GM21447 (cell line): Measurements from ENCODE around the gene GOLGA6A.
"Not testable (repeated sequence)": the region's sequence is repeated elsewhere in the genome, so short reads cannot be mapped to it uniquely, and the experiment has no call there.

Experiments used
- ATAC-seq: cut with Tn5 transposase; IDR thresholded peaks from one replicate; pipeline ENCODE4 v1.9.1; 2021; ENCODE audit not compliant: unreplicated experiment

The GOLGA6A gene

GRCh38 chr15:74053941-74054529 lies 28.3 kb downstream of the GOLGA6A start:
- no peak for ATAC-seq

GRCh38 chr15:74053517-74053916 lies 28.8 kb downstream of the GOLGA6A start:
- no peak for ATAC-seq

GRCh38 chr15:74052271-74053260 lies 29.8 kb downstream of the GOLGA6A start:
- not testable (repeated sequence) for ATAC-seq

- ATAC-seq, result no peak
Measured at GRCh38 chr15:74050556-74051234, 31.7 kb downstream of the GOLGA6A start.

GRCh38 chr15:74050127-74050526 lies 32.2 kb downstream of the GOLGA6A start:
- no peak for ATAC-seq

GRCh38 chr15:74046275-74046674 lies 36.1 kb downstream of the GOLGA6A start:
- no peak for ATAC-seq

- ATAC-seq, result no peak
Measured at GRCh38 chr15:74045636-74046274, 36.6 kb downstream of the GOLGA6A start.

- no peak for ATAC-seq
Measured at GRCh38 chr15:74045184-74045583, 37.2 kb downstream of the GOLGA6A start.

- no peak for ATAC-seq
Measured at GRCh38 chr15:74044267-74045110, 37.9 kb downstream of the GOLGA6A start.

GRCh38 chr15:74043425-74044266 lies 38.7 kb downstream of the GOLGA6A start:
- no peak for ATAC-seq

- ATAC-seq, result no peak
Measured at GRCh38 chr15:74042603-74043424, 39.5 kb downstream of the GOLGA6A start.

GRCh38 chr15:74041777-74042435 lies 40.4 kb downstream of the GOLGA6A start:
- ATAC-seq, result no peak

GRCh38 chr15:74041311-74041756 lies 41.0 kb downstream of the GOLGA6A start:
- no peak for ATAC-seq

GRCh38 chr15:74040109-74040850 lies 42.1 kb downstream of the GOLGA6A start:
- no peak for ATAC-seq

- no peak for ATAC-seq
Measured at GRCh38 chr15:74039656-74040010, 42.7 kb downstream of the GOLGA6A start.

- no peak for ATAC-seq
Measured at GRCh38 chr15:74038707-74039655, 43.4 kb downstream of the GOLGA6A start.
